DOHH2 (cell line): Measurements from ENCODE around the gene EXOC6B.

Source experiments
- EZH2phosphoT487 ChIP-seq: fragments of 200-600 bp; sonication (generic); IDR thresholded peaks from 2 replicates; pipeline ENCODE4 v1.6.1; 2017; ENCODE audit warnings: borderline replicate concordance, mild to moderate bottlenecking, antibody characterized with exemption, low read length, moderate library complexity, mixed read lengths
- TF ChIP-seq, protein P1 (sequence below): fragments of 200-600 bp; sonication (generic); IDR thresholded peaks from one replicate; pipeline ENCODE4 v1.5.1; 2014; ENCODE audit warnings: antibody characterized with exemption, mild to moderate bottlenecking, low read depth, low read length; ENCODE audit not compliant: poor library complexity, severe bottlenecking

DNA sequence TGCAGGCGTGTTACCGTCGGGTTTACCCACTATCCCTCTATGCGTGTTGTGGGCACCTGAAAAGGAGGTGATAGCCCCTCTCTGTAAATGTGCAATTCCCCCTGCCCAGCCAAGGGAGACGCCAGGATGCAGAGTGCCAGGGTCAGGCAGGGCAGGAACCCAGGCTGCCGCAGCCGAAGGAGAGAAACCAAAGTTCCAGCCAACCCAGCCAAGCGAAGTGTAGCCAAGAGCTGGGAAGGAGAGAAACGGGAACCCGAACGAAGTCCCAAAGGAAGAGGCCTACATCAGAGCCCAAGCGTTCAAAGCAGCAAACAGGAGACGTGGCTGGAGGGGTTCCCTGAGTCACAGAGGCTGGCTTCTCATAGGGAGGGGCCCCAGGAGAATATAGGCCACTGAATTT lies 37.2 kb upstream of the EXOC6B start:
- TF ChIP-seq, protein P1, sequence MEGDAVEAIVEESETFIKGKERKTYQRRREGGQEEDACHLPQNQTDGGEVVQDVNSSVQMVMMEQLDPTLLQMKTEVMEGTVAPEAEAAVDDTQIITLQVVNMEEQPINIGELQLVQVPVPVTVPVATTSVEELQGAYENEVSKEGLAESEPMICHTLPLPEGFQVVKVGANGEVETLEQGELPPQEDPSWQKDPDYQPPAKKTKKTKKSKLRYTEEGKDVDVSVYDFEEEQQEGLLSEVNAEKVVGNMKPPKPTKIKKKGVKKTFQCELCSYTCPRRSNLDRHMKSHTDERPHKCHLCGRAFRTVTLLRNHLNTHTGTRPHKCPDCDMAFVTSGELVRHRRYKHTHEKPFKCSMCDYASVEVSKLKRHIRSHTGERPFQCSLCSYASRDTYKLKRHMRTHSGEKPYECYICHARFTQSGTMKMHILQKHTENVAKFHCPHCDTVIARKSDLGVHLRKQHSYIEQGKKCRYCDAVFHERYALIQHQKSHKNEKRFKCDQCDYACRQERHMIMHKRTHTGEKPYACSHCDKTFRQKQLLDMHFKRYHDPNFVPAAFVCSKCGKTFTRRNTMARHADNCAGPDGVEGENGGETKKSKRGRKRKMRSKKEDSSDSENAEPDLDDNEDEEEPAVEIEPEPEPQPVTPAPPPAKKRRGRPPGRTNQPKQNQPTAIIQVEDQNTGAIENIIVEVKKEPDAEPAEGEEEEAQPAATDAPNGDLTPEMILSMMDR = no peak
- TF ChIP-seq EZH2phosphoT487 = no peak
